Measurements from ENCODE around the gene COTL1.
A peak's percentile ranks its signal among the peaks of the same experiment; 100 is the strongest.
"Not testable (repeated sequence)": the region's sequence is repeated elsewhere in the genome, so short reads cannot be mapped to it uniquely, and the experiment has no call there.

COTL1 gene

DNA sequence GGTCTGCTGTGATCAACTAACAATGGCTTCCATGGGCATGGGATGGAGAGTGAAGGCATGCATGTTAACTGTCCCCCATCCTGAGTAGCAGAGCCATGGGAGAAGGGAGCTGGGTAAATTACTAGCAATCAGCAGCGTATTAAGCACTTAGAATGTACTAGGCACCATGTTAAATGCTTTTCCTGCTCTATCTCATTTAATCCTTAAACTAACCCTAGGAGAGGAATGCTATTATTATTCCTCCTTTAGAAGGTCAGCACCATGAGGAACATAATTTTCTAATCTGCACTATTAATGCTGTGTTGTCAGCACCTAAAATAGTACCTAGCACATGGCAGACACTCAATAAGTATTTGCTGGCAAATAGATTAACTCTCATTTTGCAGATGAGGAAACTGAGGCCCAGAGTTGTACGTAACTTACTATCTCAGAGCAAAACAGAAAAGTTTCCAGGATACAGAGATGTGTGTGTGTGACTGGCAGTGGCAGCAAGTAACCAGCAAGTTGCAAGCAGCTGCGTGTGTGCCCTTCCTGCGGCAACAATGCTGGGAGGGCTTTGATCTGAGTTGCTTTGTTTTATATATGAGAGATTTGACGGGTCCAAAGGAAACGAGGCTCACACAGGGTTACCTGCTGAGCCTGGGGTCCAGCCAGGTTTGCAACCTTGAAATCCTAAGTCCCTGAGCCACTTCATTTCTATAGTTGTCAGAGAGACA lies 23.9 kb upstream of the COTL1 start:
- no peak for DNase-seq

DNA sequence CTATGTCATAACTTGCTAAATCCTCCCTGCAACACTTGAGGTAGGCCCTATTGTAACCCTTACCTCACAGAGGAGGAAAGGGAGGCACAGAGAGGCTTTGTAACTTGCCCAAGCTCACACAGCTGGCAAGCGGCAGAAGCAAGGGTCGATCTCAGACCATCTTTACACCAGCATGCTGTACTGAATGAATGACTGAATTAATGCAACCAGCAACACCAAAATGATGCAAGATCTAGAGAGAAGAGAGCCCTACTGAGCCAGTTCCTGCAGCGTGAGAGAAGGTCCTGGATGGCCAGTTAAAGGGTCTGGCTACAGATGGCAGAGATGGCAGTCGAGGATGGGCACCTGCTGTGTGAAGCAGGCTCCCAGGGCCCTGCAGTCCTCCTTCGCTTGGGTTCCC lies 22.3 kb upstream of the COTL1 start:
- DNase-seq: no peak

DNA sequence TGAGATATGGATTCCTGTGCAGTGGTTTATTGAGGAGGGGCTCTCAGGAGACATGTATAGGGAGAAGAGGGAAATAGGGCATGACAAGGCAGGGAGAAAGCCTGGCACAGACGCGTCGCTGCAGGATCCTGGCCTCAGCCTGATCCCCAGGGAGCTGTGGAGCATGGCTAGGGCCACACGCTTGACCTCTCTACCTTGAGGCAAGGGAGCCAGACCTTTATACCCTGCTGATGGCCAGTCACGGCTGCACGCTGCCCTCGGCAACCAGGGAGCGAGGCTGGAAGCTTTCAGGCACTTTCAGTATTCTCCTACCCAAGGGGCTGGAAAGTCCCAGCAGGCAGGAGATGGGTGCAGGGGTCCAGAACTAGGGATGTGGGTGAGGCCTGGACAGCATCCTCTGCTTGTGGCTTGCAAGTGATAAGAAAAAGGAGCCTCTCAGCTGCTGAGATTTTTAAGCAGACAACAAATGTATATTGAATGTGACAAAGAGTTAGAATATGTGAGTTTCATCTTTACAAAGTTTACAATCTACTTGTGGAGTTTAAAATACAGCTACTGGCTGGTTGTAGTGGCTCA lies 20.4 kb upstream of the COTL1 start:
- no peak for DNase-seq

DNA sequence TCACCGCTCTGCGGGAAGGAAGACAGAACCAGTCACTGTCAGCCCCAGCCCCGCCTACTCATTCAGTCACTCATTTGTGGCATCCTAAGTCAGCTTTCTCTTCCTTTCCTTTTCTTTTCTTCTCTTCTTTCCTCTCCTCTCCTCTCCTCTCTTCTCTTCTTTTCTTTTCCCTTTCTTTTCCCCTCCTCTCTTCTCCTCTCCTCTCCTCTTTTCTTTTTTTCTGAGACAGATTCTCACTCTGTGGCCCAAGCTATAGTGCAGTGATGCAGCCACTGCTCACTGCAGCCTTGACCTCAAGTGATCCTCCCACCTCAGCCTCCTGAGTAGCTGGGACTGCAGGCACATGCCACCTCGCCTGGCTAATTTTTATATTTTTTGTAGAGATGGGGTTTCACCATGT lies 19.8 kb upstream of the COTL1 start:
- no peak for DNase-seq

DNA sequence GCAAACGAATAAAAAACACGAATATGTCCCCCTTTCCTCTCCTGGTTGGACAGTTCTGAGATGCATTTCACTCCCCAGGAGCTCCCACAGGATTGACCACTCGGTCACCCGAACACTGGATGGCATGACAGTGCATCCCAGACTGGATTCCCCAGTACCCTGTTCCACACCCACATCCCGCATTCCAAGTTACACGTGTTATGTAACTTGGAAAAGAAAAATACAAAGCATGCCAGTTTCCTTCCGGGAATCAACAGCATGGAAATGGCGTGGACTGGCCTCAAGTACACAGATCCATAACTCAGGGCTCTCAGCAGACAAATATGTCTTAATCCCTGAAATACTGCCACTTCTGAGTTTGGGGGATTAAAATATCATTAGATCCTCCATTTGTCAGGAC lies 17.8 kb upstream of the COTL1 start:
- DNase-seq: no peak

DNA sequence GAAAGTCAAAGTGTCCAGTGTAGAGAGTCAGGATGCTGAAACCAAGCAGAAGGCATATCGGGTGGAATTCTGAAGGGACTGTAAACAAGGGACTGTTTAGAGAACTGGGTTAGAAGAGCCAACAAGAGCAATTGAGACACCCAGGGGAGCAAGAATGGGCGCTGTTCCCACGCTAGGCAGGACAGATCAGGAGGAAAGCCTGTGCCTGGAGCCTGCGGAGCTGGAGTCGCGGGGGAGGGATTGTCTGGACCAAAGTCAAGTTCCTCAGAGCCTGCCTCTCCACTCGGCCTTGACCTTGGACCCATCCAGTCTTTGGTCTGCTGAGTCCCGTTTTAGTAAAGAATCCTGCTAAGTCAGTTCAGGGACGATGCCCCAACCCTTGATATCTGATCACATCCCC lies 15.7 kb upstream of the COTL1 start:
- DNase-seq: no peak

DNA sequence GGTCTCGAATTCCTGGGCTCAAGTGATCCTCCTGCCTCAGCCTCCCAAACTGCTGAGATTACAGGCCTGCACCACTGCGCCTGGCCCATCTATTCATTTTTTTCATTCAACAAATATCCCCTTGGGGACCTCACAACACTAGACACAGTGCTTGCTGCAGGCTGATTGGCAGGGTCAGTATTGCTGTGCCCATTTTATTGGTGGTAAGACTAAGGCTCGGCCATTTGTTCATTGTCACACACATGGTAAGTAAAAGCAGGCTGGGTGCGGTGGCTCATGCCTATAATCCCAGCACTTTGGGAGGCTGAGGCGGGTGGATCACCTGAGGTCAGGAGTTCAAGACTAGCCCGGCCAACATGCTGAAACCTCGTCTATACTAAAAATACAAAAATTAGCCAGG lies 15.0 kb upstream of the COTL1 start:
- DNase-seq: not testable (repeated sequence)

DNA sequence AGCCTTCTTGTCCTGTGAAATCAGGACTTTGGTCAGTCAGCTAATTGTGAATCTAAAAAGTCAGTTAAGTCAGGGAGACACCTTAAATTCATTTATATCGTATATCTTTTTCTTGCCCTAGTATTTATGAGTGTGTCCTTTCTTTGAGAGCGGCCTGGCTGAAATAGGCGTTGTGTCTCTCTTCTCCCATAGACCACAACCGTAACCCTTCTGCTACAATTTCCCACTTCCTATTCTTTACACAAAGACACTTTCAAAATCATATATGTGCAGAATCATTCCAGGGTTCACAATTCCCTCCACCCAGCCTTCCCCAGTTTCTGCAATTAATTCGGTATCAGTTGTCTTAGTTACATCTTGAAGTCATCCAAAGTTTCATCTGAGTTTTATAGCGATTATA lies 14.0 kb upstream of the COTL1 start:
- DNase-seq: no peak

DNA sequence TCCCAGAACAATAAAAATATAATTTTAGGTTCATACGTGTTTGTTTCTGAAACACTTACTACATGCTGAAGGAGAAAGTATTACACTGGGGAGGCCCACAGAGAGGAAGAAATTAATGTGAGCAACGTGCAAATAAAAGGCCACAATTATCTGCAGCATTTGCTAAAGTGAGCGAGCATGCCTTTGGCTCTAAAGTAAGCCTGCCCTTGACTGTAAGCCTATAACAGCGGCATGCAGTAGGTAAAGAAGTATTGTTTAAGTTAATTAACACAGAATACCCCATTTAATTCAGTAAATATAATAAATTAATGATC lies 13.2 kb upstream of the COTL1 start:
- no peak for DNase-seq

DNA sequence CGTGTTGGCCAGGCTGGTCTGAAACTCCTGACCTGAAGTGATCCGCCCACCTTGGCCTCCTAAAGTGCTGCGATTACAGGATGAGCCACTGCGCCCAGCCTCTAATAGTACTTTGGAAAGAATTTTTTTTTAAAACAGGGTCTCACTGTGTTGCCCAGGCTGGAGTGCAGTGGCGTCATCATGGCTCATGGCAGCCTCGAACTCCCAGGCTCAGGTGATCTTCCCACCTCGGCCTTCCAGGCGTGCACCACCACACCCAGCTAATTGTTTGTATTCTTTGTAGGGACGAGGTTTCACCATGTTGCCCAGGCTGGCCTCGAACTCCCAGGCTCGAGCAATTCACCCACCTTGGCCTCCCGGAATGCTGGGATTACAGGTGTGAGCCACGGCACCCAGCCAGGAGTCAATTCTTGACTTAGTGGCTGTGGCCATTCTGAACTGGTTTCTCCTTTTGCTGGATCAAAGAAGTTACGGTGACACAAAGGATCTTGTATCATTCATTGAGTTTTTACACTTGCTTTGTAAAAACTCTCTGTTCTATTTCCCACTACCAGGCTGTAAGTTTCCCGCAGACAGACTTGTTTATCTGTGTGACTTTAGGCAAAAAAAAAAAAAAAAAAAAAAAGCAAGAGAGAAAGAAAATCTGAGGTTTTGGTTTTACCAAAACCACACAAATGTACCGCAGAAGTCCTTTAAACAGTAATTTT lies 12.7 kb upstream of the COTL1 start:
- no peak for DNase-seq

DNA sequence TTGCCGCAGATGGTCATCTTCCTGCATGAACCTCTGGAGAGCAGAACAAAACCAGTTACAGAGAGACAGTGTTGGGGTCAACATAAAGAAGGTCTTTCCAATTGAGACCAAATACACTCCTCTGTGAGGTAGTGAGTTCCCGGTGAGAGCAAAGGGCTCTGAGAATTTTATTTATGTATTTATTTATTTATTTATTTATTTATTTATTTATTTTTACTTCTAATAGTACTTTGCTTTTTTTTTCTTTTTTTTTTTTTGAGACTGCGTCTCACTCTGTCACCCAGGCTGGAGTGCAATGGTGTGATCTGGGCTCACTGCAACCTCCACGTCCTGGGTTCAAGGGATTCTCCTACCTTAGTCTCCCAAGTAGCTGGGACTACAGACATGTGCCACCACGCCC lies 12.1 kb upstream of the COTL1 start:
- DNase-seq: no peak

DNA sequence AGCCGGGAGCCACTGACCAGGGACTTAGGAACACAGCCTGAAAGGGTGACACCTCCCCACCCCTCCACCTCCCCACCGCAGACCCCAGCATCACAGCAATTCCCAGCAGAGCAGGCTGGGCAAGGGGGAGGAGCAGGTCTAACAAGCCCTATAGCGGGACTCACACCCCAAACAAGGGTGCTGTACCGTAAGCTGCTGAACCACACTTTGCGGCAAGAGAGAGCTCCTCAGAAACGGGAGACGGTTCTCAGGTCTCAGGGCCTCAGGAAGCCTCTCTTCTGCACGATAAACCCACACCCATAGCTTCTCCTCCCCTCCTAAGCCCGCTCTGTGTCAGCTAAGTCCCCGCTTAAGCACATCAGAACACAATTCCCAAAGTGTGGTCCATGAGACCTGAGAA lies 11.7 kb upstream of the COTL1 start:
- no peak for DNase-seq

DNA sequence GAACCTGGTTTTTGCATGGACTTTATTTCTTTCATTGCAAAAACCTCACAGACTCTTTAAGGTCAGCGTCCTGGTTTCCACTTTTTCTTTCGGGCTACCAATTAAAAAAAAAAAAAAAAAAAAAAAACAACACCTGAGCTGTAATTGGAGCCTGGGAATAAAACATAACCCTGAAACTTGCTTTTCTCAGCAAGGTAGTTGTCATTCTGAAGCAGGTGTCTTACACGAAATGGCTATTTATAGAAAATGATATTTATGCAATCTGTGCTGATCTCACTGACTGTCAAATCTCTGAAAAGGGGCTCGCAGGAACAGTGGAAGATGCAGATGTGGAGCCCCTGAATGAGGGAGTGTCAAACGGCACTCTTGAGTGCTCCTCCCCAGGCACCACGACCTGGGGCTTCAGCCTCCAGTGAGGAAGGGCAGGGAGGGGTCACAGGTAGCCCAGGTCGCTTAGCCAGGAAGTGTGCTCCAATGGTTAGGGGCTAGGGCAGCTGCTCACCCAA lies 10.4 kb upstream of the COTL1 start:
- DNase-seq: no peak

DNA sequence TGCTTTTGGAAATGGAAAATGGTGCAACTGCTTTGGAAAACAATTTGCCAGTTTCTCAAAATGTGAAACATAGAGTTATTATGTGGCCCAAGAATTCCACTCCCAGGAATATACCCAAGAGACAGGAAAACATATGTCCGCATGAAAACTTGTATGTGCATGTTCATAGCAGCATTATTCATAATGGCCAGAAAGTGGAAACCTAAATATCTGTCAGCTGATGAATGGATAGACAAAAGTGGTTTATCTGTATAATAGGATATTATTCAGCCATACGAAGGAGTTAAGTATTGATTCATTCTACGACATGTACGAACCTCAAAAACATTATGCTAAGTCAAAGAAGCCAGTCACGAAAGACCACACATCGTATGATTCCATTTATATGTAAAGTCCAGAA lies 7.7 kb upstream of the COTL1 start:
- DNase-seq: no peak

DNA sequence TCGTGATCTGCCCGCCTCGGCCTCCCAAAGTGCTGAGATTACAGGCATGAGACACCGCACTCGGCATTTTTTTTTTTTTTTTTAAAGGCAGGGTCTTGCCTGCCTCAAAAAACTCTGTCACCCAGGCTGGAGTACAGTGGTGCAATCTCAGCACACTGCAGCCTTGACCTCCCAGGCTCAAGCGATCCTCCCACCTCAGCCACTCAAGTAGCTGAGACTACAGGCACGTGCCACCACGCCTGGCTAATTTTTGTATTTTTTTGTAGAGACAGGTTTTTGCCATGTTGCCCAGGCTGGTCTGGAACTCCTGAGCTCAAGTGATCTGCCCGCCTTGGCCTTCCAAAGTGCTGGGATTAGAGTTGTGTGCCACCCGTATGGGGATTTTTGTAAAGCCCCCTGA lies 3.0 kb upstream of the COTL1 start:
- DNase-seq: not testable (repeated sequence)

DNA sequence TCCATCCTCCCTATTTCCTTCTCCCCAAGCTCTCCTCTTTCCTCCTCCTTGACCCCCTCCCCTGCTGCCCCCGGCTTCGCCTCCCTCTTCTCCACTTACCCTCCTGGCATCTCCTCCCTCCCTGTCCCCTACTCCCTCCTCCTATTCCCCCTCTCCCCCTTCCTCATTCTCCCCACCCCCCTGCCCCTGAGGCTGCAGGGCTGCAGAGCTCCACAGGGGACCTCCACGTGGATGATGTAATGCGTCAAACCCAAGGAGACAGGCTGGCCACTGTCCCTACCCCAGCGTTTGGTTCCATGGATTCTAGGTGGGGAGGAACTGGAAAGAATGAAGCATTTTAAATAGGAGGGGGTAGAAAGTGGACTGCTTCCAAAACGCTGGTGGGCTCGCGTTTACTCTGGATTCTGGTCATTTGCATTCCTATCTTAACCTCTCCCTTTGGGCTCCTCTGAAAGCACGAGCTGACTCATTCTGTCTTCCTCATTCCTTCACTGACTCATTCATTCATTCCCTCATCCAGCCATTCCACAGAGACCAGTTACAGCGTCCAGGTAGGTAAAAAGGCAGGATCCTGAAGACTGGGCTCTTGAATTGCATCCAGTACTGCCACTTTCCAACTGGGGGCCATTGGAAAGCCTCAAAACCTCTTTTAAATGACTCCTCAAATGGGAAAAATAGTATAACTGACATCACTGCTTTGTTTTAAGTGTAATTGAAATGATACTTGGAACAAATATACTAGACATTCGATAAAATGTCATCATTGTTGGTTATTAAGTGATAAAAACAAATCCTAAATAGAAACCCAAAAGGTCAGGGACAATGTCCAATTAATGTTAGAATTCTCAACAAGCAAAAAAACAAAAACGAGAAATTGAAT lies 943 bp upstream of the COTL1 start:
- no peak for DNase-seq

DNA sequence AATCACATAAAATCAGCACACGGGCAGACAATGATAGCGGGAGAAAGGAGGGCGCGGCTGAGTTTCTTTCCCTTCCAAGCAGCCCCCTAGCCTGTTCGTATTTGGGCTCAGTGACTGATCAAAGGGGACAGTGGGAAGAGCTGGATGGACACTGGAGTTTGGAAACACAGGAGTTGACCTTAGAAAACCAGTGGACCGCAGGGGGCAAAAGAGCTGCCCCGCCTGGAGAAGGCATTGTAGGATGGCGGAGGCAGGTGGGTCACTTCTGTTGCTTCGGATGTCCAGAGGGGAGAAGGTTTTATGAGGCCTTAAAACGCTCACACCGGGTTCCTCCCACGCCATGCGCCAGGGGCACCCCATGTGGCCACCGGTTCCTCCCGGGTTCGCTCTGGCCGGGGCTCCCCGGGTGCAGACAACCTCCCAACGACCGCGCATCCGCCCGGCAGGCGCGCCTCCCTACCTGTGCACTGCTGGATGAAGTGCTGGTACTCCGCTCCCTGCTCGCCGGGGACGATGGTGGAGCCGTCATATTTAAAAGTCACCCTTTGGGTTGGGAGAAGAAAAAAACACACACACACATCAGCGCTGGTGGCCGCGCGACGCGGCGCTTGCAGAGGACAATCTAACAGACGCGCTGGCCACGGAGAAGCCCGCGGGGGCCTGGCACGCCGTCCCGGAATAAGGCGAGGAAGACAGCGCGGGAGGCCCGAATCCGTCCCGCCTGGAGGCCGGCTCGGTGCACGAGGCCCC lies 662 bp downstream of the COTL1 start:
- peak; percentile 85 for DNase-seq

DNA sequence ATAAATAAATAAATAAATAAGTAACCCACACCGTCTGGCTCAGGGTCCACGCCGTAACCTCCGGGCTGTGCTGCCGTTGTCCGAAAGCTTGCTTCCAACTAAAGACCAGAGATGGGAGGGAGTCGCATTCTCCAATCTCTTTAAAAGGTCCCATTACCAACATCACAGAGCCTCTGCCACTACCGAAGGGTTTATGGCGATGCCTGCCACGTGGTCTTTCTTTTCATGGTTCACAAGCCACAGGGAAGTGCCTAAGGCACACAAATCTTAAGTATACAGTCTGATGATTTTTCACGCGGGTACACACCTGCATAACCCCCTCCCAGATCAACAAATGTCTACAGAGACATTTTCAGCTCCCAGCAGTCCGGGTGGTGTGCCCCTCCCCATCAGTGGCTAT lies 1.4 kb downstream of the COTL1 start:
- peak; percentile 75 for DNase-seq

DNA sequence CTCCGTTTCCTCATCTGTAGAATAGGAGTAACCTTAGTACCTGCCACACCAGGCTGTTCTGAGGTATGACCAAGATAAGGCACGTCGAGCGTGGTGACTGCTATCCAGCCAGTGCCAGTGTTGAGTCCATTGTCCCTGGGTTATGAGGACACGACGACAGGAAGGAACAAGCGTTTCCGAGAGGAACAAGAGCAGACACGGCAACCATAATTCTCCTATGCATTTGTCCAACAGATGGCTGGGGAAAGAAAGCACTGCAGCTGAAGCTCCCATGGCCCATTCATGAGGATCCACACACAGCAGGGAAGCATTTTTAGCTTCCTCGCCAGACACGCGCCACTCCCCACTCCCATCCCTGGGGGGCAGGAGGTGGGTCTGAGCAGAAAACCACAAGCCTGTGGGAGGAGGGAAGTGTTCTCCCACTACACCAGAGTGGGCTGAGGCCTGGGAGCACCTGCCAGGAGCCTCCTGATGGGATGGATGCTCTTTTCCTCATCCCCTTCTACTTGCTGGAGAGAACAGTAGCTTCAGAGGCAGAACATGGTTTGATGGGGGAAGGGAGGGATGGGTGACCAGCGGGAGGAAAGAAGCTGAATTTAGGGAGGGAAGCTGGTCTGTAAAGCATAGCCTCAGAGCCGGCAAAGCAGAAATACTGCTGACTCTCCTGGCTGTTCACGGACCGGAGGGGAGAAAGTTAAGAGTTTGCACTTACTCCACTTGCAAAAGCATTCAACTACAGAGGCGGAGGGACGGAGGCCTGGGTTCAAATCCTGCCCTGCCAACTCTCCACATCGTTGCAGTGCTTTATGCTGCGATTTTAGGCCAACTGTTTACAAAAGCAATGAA lies 2.7 kb downstream of the COTL1 start:
- no peak for DNase-seq

DNA sequence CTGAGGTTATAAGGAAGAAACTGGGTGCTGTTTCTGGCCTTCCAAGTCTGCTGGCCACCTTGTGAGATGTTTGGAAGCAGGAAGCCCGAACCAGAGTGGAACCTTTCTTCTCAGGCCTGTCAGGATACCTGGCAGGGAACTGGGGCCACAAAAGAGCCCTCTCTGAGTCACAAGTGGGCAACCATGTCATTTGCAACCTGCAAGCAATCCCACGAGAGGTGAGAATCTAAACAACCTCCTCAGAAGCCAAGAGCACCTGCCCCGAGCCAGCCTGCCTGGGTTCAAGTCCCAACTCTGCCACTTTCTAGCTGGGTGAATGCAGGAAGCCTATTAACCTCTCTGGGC lies 3.3 kb downstream of the COTL1 start:
- DNase-seq: no peak

DNA sequence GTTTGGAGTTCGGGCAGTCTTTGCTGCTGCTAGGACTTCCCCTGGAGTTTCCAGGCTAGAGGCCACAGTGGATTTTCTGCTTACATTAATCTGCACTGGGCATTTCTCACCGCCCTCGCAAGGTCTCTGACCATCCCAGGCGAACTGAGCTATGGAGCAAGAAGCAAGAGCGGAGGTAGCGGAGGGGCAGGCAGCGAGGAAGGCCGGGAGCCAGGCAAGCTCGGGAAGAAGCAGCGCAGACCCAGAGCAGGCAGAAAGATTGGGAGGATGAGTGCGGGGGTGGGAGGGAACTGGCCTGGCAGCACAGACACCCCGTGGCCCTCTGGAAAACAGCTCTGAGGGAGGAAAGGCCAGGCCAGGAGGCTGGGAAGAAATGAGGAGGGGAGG lies 3.8 kb downstream of the COTL1 start:
- DNase-seq: no peak
